HG03095 (cell line): ENCODE measurements around the gene INKA2.
"Not testable (repeated sequence)": the region's sequence is repeated elsewhere in the genome, so short reads cannot be mapped to it uniquely, and the experiment has no call there.

Experiments
- ATAC-seq: cut with Tn5 transposase; IDR thresholded peaks from one replicate; pipeline ENCODE4 v1.9.1; 2021; ENCODE audit warnings: moderate library complexity; ENCODE audit not compliant: unreplicated experiment

The INKA2 gene

GRCh38 chr1:111751906-111752575 is 12.8 kb upstream of the INKA2 start:
- no peak for ATAC-seq

GRCh38 chr1:111750856-111751255 is 11.7 kb upstream of the INKA2 start:
- ATAC-seq = no peak

GRCh38 chr1:111749628-111750027 is 10.4 kb upstream of the INKA2 start:
- no peak for ATAC-seq

GRCh38 chr1:111747947-111748346 is 8.8 kb upstream of the INKA2 start:
- ATAC-seq = no peak

DNA sequence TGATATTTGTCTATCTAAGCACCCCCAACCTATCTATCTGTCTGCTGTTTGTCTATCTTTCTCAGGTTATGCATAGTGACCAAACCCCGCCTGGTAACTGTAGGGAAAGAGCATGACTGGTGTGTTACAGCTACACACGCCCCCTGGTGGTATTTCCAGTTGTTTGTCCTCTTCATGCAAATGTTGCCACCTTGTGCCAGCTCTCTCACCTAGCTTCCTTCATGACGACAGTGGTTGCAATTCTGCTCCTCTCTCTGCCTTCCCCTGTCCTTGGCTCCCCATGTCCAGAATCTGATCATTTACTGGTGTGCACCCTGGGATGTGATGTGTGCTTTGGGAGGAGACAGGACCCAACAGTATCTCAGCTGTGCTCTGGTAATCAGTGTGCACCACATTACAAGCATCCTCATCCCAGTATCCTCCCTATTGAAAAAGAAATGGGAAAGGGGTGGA is 8.1 kb upstream of the INKA2 start:
- no peak for ATAC-seq

- no peak for ATAC-seq
Measured at GRCh38 chr1:111746614-111746999, 7.4 kb upstream of the INKA2 start.

DNA sequence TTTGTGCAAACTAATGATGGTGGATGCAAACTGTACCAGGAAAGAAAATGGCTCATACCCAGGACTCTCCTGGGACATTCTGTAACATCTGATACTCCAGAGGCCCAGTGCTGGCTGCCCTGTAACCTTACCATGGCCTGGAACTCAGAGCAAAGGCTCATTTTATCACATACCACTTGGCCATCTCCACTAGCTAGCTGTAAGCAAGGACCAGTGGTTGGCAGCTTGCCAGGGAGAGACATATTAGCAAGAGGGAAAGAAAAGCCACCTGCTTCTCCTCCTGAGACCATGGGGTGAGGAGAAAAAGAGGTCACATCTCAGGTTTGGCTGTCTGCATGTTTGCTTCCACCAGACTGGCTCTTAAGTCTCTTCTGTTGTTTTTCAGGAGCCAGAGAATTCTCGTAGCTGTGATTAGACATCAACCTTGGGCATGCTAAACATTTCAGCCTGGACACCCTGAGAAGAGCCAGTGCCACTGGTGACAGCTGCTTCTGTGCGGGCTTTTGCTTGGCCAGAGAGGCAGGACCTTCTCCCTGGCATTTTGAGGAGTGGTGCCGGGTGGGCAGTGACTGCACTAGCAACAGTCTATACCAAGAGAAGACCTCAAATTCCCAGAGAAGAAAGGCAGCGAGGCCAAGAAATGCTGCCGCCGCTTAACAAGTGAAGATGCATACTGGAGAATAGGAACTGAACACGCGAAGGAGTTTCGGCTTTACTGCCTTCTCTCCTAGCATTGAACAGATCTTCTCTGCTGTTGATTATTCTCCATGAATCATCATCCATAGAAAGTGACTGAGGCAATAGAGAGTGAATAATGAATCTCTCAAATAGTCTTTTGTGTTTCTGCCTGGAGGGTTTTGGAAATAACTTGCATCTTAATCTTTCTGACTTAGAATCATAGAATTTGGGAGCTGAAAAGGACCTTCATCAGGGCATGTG is 6.7 kb upstream of the INKA2 start:
- no peak for ATAC-seq

DNA sequence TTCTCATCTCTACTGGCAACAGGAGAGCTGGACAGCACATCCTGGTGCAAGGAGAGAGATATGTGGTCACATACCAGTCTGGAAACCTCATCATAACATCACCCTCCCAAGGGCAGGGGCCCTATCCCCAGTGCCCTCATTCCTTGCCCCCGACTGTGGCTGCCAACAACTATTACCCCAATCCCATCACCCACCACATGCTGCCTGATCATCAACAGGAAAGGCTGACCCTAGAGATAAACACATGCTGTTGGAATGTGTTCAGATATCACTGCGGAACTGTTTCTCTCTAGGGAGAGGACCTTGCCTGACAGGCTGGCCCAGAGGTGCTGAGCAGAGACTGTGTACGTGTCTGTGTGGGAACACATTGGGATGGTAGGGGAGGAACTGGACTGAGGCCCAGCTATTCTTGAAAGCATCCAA is 4.5 kb upstream of the INKA2 start:
- ATAC-seq = no peak

DNA sequence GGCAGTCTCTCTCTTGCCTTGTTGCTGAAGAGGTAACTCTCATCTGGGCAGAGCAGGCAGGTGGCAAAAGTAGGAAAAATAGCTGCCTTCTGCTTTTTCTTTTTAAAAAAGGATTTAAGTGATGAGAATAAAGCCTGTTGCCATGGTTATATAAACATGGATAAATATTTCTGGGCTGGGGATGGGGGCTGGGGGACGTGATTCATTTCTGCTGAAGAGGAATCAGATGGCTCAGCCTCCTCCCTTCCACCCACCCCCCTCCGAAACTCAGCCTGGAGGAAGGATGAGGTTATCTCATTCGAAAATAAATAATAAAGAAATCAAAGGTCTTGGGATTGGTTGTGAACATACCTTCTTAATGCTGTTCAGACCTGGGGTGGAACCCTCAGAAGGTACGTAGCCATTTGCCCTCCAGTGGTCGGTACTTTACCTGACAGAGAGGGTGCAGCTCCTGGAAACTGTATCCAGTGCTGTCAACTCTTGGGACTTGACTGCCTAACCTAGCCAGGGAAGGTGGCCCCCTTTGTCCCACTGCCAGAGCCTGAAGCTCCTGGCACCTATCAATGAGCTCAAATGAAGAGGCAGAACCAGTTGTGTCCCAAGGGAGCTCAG is 3.8 kb upstream of the INKA2 start:
- ATAC-seq = no peak

GRCh38 chr1:111742292-111742691 is 3.1 kb upstream of the INKA2 start:
- not testable (repeated sequence) for ATAC-seq

- no peak for ATAC-seq
Measured at GRCh38 chr1:111739925-111740765, 950 bp upstream of the INKA2 start.

- peak; percentile 28 for ATAC-seq
Measured at GRCh38 chr1:111738436-111739193, 580 bp downstream of the INKA2 start.

DNA sequence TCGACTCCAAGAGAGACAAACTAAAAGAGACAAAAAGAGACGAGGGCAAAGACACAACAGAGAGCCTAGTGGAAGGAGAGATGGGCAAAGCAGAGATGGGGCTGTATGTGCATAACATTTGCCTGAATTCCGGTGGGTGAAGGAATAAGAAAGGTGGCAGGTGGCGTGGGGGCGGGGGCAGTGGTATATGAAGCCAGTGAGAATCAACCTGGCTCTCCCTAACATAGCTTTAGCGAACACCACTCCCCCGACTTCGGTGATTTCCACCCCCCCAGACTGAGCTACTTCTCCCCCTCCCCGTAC is 1.1 kb downstream of the INKA2 start:
- ATAC-seq = no peak

DNA sequence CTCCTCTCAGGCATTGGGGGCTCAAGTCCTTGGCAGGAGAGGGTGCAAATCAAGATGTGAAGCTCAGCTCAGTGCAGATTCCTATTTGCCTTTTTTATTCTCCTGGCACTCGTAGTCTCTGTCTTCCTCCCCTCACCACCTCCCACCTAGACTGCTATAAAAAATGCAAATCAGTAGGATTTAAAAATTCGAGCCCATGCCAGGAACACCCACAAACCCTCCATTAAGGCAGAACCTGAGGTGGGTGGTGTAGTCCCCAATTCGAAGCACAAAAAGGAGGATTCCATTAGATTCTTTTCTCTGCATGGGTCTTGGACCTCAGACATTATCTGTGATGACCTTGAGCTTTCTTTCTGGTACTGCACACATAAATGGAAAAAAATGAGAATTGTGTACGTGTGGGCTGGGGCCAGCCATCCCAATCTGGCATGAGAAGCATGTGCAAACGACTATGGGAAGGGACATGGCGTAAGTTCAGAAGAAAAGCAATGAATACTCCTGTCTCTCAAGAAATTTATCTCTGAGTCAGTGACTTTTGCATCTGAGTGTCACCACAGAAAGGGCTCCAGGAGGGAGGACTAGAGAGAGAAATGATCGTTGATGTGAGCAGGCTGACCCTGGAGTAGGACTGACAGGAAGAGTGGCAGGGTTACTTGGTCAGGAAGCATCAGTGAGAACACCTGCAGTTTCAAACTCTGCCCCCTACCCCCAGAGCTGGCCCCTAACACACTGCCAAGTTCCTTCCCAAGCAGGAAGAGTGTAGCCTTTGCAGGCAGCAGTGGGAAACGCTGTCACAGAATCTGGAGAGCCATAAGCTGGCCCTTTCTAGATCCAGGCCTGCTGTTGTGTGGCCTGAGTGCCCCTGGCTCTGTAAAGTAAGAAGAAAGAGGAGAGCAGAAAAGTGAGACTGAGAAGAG is 1.7 kb downstream of the INKA2 start:
- ATAC-seq = no peak

GRCh38 chr1:111736548-111737215 is 2.5 kb downstream of the INKA2 start:
- no peak for ATAC-seq

DNA sequence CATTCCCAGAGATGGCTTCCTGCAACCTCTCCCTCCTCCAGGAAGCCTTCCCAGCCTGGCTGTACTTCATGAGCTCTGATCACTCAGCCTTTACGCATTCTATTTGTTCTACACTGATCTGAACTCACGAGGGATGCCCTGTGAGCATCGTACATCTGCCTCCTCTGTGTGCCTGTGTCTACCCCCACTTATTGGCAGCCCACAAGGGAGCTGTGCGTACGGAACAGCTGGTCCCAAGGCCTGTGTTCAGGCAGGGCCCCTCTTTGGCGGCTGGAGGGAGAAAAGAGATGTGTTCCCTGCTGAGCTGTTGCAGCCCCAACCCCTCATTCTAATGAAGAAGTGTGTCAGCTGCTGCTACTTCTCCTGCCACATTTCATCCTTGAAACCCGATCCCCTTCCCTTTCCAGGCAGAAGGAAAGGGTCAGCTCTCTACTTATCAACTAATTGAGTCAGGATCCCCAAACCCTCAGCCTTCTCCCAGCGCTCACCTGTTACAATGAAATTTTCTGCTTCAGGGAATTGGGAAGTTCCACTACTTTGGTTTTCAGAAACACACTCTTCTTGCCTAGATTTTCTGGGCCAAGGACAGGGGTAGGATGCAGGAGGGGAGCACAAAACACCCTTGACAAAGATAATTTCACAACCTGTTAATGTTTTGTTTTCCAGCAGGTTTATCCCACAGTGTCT is 3.2 kb downstream of the INKA2 start:
- ATAC-seq = no peak

GRCh38 chr1:111735321-111735720 is 3.9 kb downstream of the INKA2 start:
- ATAC-seq = no peak

DNA sequence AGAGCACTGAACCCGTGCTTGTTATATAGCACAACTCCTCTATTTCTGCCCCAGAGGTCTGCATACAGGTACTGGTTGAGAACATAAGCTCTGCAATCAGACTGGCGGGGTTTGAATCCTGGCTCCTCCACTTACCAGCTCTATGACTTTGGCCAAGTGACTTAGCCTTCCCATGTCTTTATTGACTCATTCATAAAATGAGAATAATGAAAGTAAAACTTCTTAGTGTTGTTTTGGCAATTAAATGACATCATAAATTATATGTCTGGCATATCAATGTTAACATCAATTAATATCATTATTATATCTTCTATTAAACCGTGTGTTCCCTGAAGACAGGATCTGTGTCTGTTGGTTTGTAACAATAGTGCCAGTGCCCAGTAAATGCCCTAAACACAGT is 4.3 kb downstream of the INKA2 start:
- no peak for ATAC-seq
